ENCODE results near the gene HFE. TPM values are rescaled to one million over a fixed set of nuclear protein-coding genes. Genes with fewer than 3 reads are reported as not detected.
"Not testable (repeated sequence)": the region's sequence is repeated elsewhere in the genome, so short reads cannot be mapped to it uniquely, and the experiment has no call there.

Gene HFE
- total RNA-seq, 2 donors from 2014 or later: 8.9 to 16.6 TPM

DNA sequence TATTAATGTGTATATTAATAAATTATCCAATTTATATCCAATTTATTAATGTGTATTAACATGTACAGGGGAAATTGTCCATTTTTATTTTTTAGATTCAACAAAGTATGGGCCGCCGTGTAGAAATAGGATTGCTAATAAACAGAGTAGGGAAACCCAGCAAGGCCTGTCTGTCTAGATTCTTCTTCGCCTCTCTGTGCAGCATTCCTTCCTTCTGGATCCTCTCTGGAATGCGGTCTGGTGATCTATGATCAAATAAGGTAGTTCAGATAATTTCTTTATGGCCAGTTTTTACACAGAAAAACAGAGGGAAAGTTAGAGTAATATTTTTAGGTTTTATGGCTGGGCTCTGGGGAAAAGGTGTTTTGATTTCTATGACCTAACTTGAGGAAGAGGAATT lies 19.9 kb upstream of the HFE start:
- peak; percentile 20 for DNase-seq (ENCODE audit: low spot score)
- peak; percentile 18 for TF ChIP-seq POLR2AphosphoS5 (IDR thresholded peaks at IDR 0.05)
- TF ChIP-seq, protein P1, sequence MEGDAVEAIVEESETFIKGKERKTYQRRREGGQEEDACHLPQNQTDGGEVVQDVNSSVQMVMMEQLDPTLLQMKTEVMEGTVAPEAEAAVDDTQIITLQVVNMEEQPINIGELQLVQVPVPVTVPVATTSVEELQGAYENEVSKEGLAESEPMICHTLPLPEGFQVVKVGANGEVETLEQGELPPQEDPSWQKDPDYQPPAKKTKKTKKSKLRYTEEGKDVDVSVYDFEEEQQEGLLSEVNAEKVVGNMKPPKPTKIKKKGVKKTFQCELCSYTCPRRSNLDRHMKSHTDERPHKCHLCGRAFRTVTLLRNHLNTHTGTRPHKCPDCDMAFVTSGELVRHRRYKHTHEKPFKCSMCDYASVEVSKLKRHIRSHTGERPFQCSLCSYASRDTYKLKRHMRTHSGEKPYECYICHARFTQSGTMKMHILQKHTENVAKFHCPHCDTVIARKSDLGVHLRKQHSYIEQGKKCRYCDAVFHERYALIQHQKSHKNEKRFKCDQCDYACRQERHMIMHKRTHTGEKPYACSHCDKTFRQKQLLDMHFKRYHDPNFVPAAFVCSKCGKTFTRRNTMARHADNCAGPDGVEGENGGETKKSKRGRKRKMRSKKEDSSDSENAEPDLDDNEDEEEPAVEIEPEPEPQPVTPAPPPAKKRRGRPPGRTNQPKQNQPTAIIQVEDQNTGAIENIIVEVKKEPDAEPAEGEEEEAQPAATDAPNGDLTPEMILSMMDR (IDR thresholded peaks at IDR 0.05): no peak
- Histone ChIP-seq H3K27ac (no peak overlapping the region), H3K36me3 (no peaks in the 10 kb centered on the region), H3K9me3 (no peaks in the 10 kb centered on the region), H3K4me1 (replicated peaks) (no peaks in the 10 kb centered on the region), H3K4me3 (no peak overlapping the region), H3K27me3 (replicated peaks; ENCODE audit: insufficient read depth) (no peaks in the 10 kb centered on the region)
- WGBS: 28% methylated on average over 4 of the region's 4 CpGs
- intact Hi-C loops (cut with DNase I): no loop called here

DNA sequence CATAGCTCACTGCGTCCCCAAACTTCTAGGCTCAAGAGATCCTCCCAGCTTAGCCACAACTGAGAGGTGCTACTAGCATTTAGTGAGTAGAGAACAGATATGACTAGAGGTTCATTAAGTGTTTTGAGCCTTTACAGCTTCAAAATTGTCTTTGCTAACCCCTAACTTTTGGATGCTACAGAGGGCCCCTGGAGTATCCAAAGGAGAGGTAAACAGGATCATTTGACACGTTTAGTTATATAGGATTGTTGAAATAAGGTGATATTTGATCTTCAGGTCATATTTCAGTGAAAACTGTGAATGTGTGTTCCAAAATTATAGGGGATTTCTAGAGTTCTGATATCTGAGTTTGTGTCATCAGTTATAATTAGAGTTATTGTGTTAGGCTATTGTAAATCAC lies 19.2 kb upstream of the HFE start:
- whole genome bisulfite sequencing: 69% methylated on average over 2 of the region's 2 CpGs
- Histone ChIP-seq H3K36me3 (no peaks in the 10 kb centered on the region), H3K4me3 (no peak overlapping the region), H3K27ac (no peak overlapping the region), H3K9me3 (no peaks in the 10 kb centered on the region), H3K4me1 (replicated peaks) (no peaks in the 10 kb centered on the region), H3K27me3 (replicated peaks; ENCODE audit: insufficient read depth) (no peaks in the 10 kb centered on the region)
- no peak for TF ChIP-seq POLR2AphosphoS5 (IDR thresholded peaks at IDR 0.05)
- TF ChIP-seq, protein P1 (IDR thresholded peaks at IDR 0.05): no peak
- TF ChIP-seq POLR2A (IDR thresholded peaks at IDR 0.05): no peak
- DNase-seq (ENCODE audit: low spot score): no peak
- intact Hi-C loops (cut with DNase I): no loop called here

DNA sequence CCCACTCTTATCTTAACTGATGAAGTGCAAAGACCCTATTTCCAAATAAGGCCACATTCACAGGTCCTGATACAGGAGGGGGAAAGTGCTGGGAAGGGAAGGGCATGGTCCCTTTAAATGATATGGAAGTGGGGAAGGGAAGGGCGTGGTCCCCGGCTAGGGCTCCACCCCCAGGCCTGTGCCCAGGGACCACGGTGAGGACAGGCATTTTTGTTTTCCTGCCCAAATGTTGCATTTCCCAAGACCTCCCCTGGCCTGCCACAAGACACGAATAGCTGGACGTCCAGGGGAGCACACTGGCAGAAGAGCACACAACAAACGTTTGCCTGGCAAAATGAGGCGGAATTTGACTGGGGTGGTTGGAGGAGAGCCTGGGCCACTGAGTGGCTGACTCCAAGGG lies 16.1 kb upstream of the HFE start:
- Histone ChIP-seq H3K27ac (no peak overlapping the region), H3K4me3 (no peak overlapping the region), H3K27me3 (replicated peaks; ENCODE audit: insufficient read depth) (no peaks in the 10 kb centered on the region), H3K9me3 (no peaks in the 10 kb centered on the region), H3K4me1 (replicated peaks) (no peaks in the 10 kb centered on the region), H3K36me3 (no peaks in the 10 kb centered on the region)
- DNase-seq (ENCODE audit: low spot score): no peak
- intact Hi-C loops (cut with DNase I): no loop called here
- WGBS: 46% methylated on average over 7 of the region's 7 CpGs
- TF ChIP-seq, protein P1 (IDR thresholded peaks at IDR 0.05): no peak
- no peak for TF ChIP-seq POLR2AphosphoS5 (IDR thresholded peaks at IDR 0.05)
- TF ChIP-seq POLR2A (IDR thresholded peaks at IDR 0.05): no peak

DNA sequence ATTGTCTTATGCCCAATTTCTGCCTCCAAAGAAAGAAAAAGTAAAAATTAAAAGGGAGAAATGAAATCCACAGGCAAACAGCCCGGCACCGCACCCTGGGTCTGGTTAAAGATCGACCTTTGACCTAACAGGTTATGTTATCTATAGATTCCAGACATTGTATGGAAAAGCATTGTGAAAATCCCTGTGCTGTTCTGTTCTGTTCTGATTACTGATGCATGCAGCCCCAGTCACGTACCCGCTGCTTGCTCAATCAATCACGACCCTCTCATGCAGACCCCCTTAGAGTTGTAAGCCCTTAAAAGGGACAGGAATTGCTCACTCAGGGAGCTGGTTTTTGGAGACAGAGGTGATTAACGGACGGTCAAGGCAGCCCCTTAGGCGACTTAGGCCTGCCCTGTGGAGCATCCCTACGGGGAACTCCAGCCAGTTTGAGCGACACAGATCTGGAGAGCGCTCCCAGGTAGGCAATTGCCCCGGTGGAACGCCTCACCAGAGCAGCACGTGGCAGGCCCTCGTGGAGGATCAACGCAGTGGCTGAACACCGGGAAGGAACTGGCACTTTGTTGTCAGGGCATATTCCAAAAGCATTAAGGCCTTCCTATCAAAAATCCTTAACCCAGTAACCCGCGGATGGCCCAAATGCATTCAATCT lies 12.0 kb upstream of the HFE start:
- Histone ChIP-seq H3K27ac (no peak overlapping the region), H3K9me3 (no peaks in the 10 kb centered on the region), H3K27me3 (replicated peaks; ENCODE audit: insufficient read depth) (no peaks in the 10 kb centered on the region), H3K4me3 (no peak overlapping the region), H3K4me1 (replicated peaks) (no peaks in the 10 kb centered on the region), H3K36me3 (no peaks in the 10 kb centered on the region)
- TF ChIP-seq, protein P1 (IDR thresholded peaks at IDR 0.05): no peak
- TF ChIP-seq POLR2AphosphoS5 (IDR thresholded peaks at IDR 0.05) (no peak), POLR2A (IDR thresholded peaks at IDR 0.05) (no peak)
- 79% methylated on average over 20 of the region's 20 CpGs for WGBS
- intact Hi-C loops (cut with DNase I): no loop called here
- no peak for DNase-seq (ENCODE audit: low spot score)

DNA sequence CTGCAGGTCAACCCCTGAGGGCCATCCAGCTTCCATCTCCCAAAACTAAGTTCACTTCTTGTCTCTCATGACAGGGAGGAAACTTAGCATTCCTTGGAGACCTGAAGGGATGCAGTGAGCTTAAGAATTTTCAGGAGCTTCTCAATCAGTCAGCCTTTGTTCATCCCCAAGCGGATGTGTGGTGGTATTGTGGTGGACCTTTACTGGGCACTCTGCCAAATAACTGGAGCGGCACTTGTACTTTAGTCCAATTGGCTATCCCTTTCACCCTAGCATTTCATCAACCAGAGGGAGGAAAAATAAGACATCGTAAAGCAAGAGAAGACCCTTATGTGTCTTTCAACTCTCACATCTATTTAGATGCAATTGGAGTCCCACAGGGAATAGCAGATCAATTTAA lies 9.2 kb upstream of the HFE start:
- H3K27me3 ChIP-seq (replicated peaks; ENCODE audit: insufficient read depth); H3K4me1 ChIP-seq (replicated peaks); H3K4me3 ChIP-seq; DNase-seq (ENCODE audit: low spot score); H3K36me3 ChIP-seq; H3K9me3 ChIP-seq; intact Hi-C loops (cut with DNase I); H3K27ac ChIP-seq: not testable (repeated sequence)
- WGBS: 90% methylated on average over 3 of the region's 3 CpGs

DNA sequence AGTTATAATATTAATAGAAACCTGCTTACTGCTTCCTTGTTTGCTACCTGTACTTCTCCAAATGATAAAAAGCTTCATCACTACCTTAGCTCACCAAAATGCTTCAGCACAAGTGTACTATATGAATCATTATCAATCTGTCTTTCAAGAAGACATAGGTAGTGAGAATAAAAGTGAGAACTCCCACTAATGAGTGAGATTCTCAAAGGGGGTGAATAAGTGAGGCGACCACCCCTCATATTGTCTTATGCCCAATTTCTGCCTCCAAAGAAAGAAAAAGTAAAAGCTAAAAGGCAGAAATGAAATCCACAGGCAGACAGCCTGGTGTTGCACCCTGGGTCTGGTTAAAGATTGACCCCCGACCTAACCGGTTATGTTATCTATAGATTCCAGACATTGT lies 6.1 kb upstream of the HFE start:
- DNase-seq (ENCODE audit: low spot score); H3K27ac ChIP-seq; intact Hi-C loops (cut with DNase I); H3K36me3 ChIP-seq; H3K4me3 ChIP-seq; H3K4me1 ChIP-seq (replicated peaks); H3K27me3 ChIP-seq (replicated peaks; ENCODE audit: insufficient read depth); H3K9me3 ChIP-seq: not testable (repeated sequence)
- 99% methylated on average over 3 of the region's 3 CpGs for WGBS

All from prostate gland (tissue), 2 donors.